ENCODE measurements around the gene FGD5.
A peak's percentile ranks its signal among the peaks of the same experiment; 100 is the strongest.

The FGD5 gene

DNA sequence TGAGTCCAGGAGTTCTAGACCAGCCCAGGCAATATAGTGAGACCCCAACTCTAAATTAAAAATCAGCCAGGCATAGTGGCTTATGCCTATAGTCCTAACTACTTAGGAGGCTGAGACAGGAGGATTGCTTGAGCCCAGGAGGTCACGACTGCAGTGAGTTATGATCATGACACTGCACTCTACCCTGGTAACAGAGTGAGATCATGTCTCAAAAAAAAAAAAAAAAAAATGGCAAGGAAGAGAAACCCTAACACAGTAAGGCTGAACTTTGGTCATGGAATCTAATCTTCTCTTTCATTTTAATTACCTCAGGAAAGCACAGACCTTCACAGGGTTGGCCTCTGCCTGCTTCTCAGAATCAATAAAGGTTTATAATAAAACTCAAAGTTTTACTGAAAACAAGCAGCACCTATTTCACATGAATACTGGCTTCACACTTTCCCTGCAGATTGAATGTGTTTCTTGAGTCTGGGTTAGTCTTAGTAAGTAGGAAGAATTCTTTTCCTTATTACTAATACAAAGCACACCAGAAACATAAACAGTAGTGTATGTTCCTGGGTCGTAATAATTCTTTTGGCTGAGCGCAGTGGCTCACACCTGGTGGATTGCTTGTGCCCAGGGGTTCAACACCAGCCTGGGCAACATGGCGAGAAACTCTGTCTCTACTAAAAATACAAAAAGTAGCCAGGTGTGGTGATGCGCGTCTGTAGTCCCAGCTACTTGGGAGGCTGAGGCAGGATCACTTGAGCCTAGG lies 117.0 kb downstream of the FGD5 start:
- no peaks in the 10 kb centered on the region for H3K9me3 ChIP-seq (ENCODE audit: control insufficient read depth, low read length)
- TF ChIP-seq, protein P1, sequence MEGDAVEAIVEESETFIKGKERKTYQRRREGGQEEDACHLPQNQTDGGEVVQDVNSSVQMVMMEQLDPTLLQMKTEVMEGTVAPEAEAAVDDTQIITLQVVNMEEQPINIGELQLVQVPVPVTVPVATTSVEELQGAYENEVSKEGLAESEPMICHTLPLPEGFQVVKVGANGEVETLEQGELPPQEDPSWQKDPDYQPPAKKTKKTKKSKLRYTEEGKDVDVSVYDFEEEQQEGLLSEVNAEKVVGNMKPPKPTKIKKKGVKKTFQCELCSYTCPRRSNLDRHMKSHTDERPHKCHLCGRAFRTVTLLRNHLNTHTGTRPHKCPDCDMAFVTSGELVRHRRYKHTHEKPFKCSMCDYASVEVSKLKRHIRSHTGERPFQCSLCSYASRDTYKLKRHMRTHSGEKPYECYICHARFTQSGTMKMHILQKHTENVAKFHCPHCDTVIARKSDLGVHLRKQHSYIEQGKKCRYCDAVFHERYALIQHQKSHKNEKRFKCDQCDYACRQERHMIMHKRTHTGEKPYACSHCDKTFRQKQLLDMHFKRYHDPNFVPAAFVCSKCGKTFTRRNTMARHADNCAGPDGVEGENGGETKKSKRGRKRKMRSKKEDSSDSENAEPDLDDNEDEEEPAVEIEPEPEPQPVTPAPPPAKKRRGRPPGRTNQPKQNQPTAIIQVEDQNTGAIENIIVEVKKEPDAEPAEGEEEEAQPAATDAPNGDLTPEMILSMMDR (IDR thresholded peaks at IDR 0.05), result no peak
- no peaks in the 10 kb centered on the region for H3K36me3 ChIP-seq (ENCODE audit: control insufficient read depth, insufficient read depth, low read length)
- peaks cover 7% of the 10 kb centered on the region for H3K79me2 ChIP-seq
- H2AFZ ChIP-seq, result no peak overlapping the region
- no peaks in the 10 kb centered on the region for H3K4me1 ChIP-seq
- no peak overlapping the region for H3K4me2 ChIP-seq (ENCODE audit: low read length)
- no peak overlapping the region for H3K4me3 ChIP-seq (ENCODE audit: low read depth, low read length)
- H3K9ac ChIP-seq, result no peak overlapping the region
- H3K27me3 ChIP-seq (ENCODE audit: control insufficient read depth, insufficient read depth, low read length), result no peaks in the 10 kb centered on the region
- H3K27ac ChIP-seq, result no peak overlapping the region

- Histone ChIP-seq H2AFZ (no peak overlapping the region), H3K4me1 (peaks cover 5% of the 10 kb centered on the region), H3K9ac (no peak overlapping the region), H3K4me2 (ENCODE audit: low read length) (no peak overlapping the region), H3K27ac (no peak overlapping the region), H3K9me3 (ENCODE audit: control insufficient read depth, low read length) (no peaks in the 10 kb centered on the region), H3K79me2 (peaks cover 7% of the 10 kb centered on the region), H3K4me3 (ENCODE audit: low read depth, low read length) (no peak overlapping the region), H3K36me3 (ENCODE audit: control insufficient read depth, insufficient read depth, low read length) (no peaks in the 10 kb centered on the region), H3K27me3 (ENCODE audit: control insufficient read depth, insufficient read depth, low read length) (no peaks in the 10 kb centered on the region)
- TF ChIP-seq, protein P1 (IDR thresholded peaks at IDR 0.05), result no peak
Measured at GRCh38 chr3:14938954-14939353, 120.2 kb downstream of the FGD5 start.

DNA sequence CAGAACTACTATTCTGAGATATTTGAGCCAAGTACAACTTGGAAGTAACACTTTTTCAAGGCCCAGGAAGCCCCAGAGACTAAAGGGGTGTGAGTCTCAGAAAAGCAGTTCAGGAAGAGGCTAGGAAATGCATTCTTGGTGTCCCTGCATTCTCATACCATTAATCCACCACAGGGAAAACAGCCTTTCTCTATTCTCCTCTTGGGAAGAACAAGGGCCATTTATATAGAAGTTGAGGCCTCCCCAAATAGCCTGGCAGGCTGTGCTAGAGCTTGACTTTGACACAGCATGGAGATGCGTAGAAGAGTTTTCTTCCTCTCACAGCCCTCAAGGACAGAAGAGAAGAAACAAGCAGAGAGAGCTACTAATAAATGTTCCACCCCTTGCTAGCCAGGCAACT lies 123.1 kb downstream of the FGD5 start:
- peaks cover 8% of the 10 kb centered on the region for H3K79me2 ChIP-seq
- H3K9ac ChIP-seq, result no peak overlapping the region
- H2AFZ ChIP-seq, result no peak overlapping the region
- no peak overlapping the region for H3K4me2 ChIP-seq (ENCODE audit: low read length)
- H3K27ac ChIP-seq, result peak overlapping the region; percentile 16
- TF ChIP-seq, protein P1 (IDR thresholded peaks at IDR 0.05), result no peak
- peaks cover 5% of the 10 kb centered on the region for H3K4me1 ChIP-seq
- no peaks in the 10 kb centered on the region for H3K9me3 ChIP-seq (ENCODE audit: control insufficient read depth, low read length)
- H3K27me3 ChIP-seq (ENCODE audit: control insufficient read depth, insufficient read depth, low read length), result no peaks in the 10 kb centered on the region
- H3K4me3 ChIP-seq (ENCODE audit: low read depth, low read length), result no peak overlapping the region
- H3K36me3 ChIP-seq (ENCODE audit: control insufficient read depth, insufficient read depth, low read length), result no peaks in the 10 kb centered on the region

GRCh38 chr3:14943042-14943441 lies 124.3 kb downstream of the FGD5 start:
- no peak overlapping the region for H3K27ac ChIP-seq
- no peak overlapping the region for H3K4me3 ChIP-seq (ENCODE audit: low read depth, low read length)
- no peak overlapping the region for H3K9ac ChIP-seq
- H2AFZ ChIP-seq, result no peak overlapping the region
- peaks cover 8% of the 10 kb centered on the region for H3K79me2 ChIP-seq
- no peaks in the 10 kb centered on the region for H3K36me3 ChIP-seq (ENCODE audit: control insufficient read depth, insufficient read depth, low read length)
- H3K27me3 ChIP-seq (ENCODE audit: control insufficient read depth, insufficient read depth, low read length), result no peaks in the 10 kb centered on the region
- H3K4me1 ChIP-seq, result peaks cover 5% of the 10 kb centered on the region
- H3K4me2 ChIP-seq (ENCODE audit: low read length), result no peak overlapping the region
- no peaks in the 10 kb centered on the region for H3K9me3 ChIP-seq (ENCODE audit: control insufficient read depth, low read length)
- TF ChIP-seq, protein P1 (IDR thresholded peaks at IDR 0.05), result no peak

GRCh38 chr3:14946236-14946635 lies 127.5 kb downstream of the FGD5 start:
- H3K4me1 ChIP-seq, result peaks cover 9% of the 10 kb centered on the region
- no peaks in the 10 kb centered on the region for H3K36me3 ChIP-seq (ENCODE audit: control insufficient read depth, insufficient read depth, low read length)
- peak overlapping the region; percentile 98 for H3K27ac ChIP-seq
- no peaks in the 10 kb centered on the region for H3K9me3 ChIP-seq (ENCODE audit: control insufficient read depth, low read length)
- peak overlapping the region; percentile 87 for H3K4me2 ChIP-seq (ENCODE audit: low read length)
- H3K4me3 ChIP-seq (ENCODE audit: low read depth, low read length), result peak overlapping the region; percentile 88
- H2AFZ ChIP-seq, result no peak overlapping the region
- no peak overlapping the region for H3K9ac ChIP-seq
- no peaks in the 10 kb centered on the region for H3K27me3 ChIP-seq (ENCODE audit: control insufficient read depth, insufficient read depth, low read length)
- H3K79me2 ChIP-seq, result peaks cover 17% of the 10 kb centered on the region
- TF ChIP-seq, protein P1 (IDR thresholded peaks at IDR 0.05), result no peak

Measured in parathyroid adenoma (tissue), 2 donors.